NCI-H1092 (cell line): ENCODE measurements around the gene NRXN3.

Experiments used
- DNase-seq: peaks from one replicate; lab custom pipeline; 2025; lab: John Stamatoyannopoulos, UW

Gene NRXN3

GRCh38 chr14:79246173-79246572 is 1076.0 kb downstream of the NRXN3 start:
- no peak for DNase-seq

GRCh38 chr14:79248126-79248525 is 1078.0 kb downstream of the NRXN3 start:
- no peak for DNase-seq

- no peak for DNase-seq
Observed at GRCh38 chr14:79248771-79249170, 1078.6 kb downstream of the NRXN3 start.

- no peak for DNase-seq
Observed at GRCh38 chr14:79251278-79251677, 1081.1 kb downstream of the NRXN3 start.

GRCh38 chr14:79253576-79253975 is 1083.4 kb downstream of the NRXN3 start:
- no peak for DNase-seq

GRCh38 chr14:79254069-79254775 is 1084.0 kb downstream of the NRXN3 start:
- DNase-seq: no peak

- no peak for DNase-seq
Observed at GRCh38 chr14:79256380-79256779, 1086.2 kb downstream of the NRXN3 start.

GRCh38 chr14:79260406-79260805 is 1090.2 kb downstream of the NRXN3 start:
- no peak for DNase-seq

- no peak for DNase-seq
Observed at GRCh38 chr14:79265366-79265946, 1095.3 kb downstream of the NRXN3 start.

- DNase-seq: no peak
Observed at GRCh38 chr14:79270361-79270760, 1100.2 kb downstream of the NRXN3 start.

GRCh38 chr14:79271122-79271521 is 1100.9 kb downstream of the NRXN3 start:
- DNase-seq: no peak

- no peak for DNase-seq
Observed at GRCh38 chr14:79274641-79275291, 1104.6 kb downstream of the NRXN3 start.

GRCh38 chr14:79275292-79275655 is 1105.1 kb downstream of the NRXN3 start:
- DNase-seq: no peak

GRCh38 chr14:79278286-79278797 is 1108.2 kb downstream of the NRXN3 start:
- no peak for DNase-seq

GRCh38 chr14:79278798-79279644 is 1108.8 kb downstream of the NRXN3 start:
- DNase-seq: peak; percentile 89

GRCh38 chr14:79279645-79280597 is 1109.7 kb downstream of the NRXN3 start:
- DNase-seq: no peak

- no peak for DNase-seq
Observed at GRCh38 chr14:79281244-79282152, 1111.3 kb downstream of the NRXN3 start.

- DNase-seq: no peak
Observed at GRCh38 chr14:79284621-79285020, 1114.4 kb downstream of the NRXN3 start.

GRCh38 chr14:79285263-79285662 is 1115.1 kb downstream of the NRXN3 start:
- DNase-seq: no peak

- no peak for DNase-seq
Observed at GRCh38 chr14:79287976-79288375, 1117.8 kb downstream of the NRXN3 start.
